Activated T-cell treated with anti-CD3 and anti-CD28 coated beads, Interleukin-2, amount 50 U/mL, for 24 hours (primary cell): Measurements from ENCODE around the gene ADAMTSL3.

Experiments used
- DNase-seq: peaks from one replicate; pipeline ENCODE4 v3.0.0-alpha.2; 2020
- H3K27ac Mint-ChIP-seq: 2 replicates; pipeline ENCODE4 v1.8.0; 2020; ENCODE audit warnings: mild to moderate bottlenecking, mixed read lengths
- H3K27me3 Mint-ChIP-seq: 2 replicates; pipeline ENCODE4 v1.8.0; 2020; ENCODE audit warnings: mixed read lengths
- H3K36me3 Mint-ChIP-seq: 2 replicates; pipeline ENCODE4 v1.8.0; 2020; ENCODE audit warnings: low read depth, mixed read lengths
- H3K4me1 Mint-ChIP-seq: 2 replicates; pipeline ENCODE4 v1.8.0; 2020; ENCODE audit warnings: low read depth, mixed read lengths
- H3K4me3 Mint-ChIP-seq: 2 replicates; pipeline ENCODE4 v1.8.0; 2020; ENCODE audit warnings: mild to moderate bottlenecking, moderate library complexity, mixed read lengths
- H3K9me3 Mint-ChIP-seq: 2 replicates; pipeline ENCODE4 v1.8.0; 2020; ENCODE audit warnings: mixed read lengths

ADAMTSL3 gene

DNA sequence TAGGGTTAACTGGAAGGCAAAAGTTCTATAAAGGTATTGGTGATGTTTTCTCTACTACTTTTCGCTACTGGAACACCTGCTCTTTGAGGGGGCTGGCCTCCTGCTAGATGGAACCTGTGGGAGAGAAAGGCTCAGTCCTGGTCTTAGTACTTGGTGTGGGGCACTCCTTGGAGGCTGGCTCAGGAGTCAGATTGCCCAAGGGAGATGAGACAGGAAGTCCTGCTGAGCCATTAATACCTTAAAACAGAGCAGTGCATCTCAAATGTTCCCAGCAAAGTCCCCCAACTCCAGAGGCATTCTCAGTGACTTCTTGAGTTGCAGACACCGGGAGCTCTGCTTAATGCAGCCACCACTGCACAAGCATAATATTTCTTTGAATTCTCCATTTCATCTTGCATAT is 3.1 kb upstream of the ADAMTSL3 start:
- H3K27ac Mint-ChIP-seq, result no peak overlapping the region
- peaks cover 48% of the 10 kb centered on the region for H3K27me3 Mint-ChIP-seq
- no peak for DNase-seq
- no peak overlapping the region for H3K4me3 Mint-ChIP-seq
- H3K36me3 Mint-ChIP-seq, result no peaks in the 10 kb centered on the region
- H3K4me1 Mint-ChIP-seq, result no peaks in the 10 kb centered on the region
- H3K9me3 Mint-ChIP-seq, result no peaks in the 10 kb centered on the region

DNA sequence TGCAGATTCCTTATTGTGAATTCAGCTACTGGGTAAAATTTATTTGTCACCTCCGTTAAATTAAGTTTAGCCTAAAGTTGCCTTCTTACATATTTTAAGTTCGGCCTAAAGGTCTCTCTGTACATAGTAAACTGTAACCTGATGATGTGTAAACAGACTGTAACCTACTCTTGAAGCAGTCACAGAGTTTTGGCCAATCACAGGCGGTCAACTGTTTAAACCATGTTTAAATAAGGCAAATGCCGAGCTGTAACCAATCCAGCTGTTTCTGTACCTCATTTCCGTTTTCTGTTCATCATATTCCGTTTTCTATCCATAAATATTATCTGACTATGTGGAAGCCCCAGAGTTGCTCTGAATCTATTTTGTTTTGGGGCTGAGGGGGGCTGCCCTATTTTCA is 2.4 kb upstream of the ADAMTSL3 start:
- no peak overlapping the region for H3K27ac Mint-ChIP-seq
- no peaks in the 10 kb centered on the region for H3K9me3 Mint-ChIP-seq
- no peak for DNase-seq
- H3K4me3 Mint-ChIP-seq, result no peak overlapping the region
- H3K36me3 Mint-ChIP-seq, result no peaks in the 10 kb centered on the region
- peaks cover 55% of the 10 kb centered on the region for H3K27me3 Mint-ChIP-seq
- no peaks in the 10 kb centered on the region for H3K4me1 Mint-ChIP-seq

DNA sequence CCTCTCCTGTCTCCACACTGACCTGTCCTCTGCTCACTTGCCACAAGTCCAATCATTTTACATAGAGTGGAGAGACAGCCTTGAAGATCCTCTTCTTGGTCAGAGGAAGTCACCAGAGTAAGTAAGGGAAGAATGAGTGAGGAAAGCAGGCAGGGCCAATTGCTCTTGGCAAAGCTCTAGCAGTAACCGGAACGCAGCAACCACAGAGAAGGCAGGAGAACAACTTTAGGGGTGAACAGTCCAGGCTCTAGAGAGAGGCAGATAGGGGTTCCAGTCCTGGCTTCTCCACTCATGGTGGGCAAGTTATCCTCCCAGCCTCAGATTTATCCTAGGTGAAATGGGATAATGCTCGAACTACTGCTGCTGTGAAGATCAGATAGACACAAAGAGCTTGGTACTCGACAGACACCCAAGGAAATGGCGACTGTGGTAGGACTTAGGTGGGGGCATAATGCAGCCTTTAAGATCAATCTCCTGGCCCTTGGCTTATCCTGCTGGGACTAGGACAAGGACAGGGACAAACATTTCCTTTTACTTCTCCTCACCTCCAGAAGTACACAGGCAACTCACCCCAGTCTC is 1.2 kb upstream of the ADAMTSL3 start:
- H3K27ac Mint-ChIP-seq, result no peak overlapping the region
- H3K9me3 Mint-ChIP-seq, result no peaks in the 10 kb centered on the region
- H3K36me3 Mint-ChIP-seq, result no peaks in the 10 kb centered on the region
- H3K4me1 Mint-ChIP-seq, result no peaks in the 10 kb centered on the region
- peaks cover 58% of the 10 kb centered on the region for H3K27me3 Mint-ChIP-seq
- H3K4me3 Mint-ChIP-seq, result no peak overlapping the region
- DNase-seq, result no peak

DNA sequence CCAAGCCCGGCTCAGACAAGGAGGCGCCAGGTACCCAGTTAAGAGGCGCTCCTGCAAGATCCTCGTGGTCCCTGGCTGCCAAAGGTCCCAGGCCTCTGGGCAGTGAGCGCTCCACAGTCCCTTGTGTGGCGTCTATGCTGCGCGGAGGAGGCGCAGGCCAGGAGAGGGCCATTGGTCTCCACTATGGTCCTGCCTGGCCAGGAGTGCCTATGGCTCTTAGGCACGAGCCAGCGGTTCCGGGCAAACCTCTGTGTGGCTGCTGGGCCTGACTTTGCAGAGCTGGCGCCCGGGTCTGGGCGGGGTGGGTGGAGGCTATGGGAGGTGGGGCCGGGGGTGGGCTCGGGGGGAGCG is 660 bp upstream of the ADAMTSL3 start:
- no peak for DNase-seq
- no peak overlapping the region for H3K27ac Mint-ChIP-seq
- H3K36me3 Mint-ChIP-seq, result no peaks in the 10 kb centered on the region
- H3K27me3 Mint-ChIP-seq, result peaks cover 58% of the 10 kb centered on the region
- H3K4me1 Mint-ChIP-seq, result no peaks in the 10 kb centered on the region
- H3K9me3 Mint-ChIP-seq, result no peaks in the 10 kb centered on the region
- no peak overlapping the region for H3K4me3 Mint-ChIP-seq

DNA sequence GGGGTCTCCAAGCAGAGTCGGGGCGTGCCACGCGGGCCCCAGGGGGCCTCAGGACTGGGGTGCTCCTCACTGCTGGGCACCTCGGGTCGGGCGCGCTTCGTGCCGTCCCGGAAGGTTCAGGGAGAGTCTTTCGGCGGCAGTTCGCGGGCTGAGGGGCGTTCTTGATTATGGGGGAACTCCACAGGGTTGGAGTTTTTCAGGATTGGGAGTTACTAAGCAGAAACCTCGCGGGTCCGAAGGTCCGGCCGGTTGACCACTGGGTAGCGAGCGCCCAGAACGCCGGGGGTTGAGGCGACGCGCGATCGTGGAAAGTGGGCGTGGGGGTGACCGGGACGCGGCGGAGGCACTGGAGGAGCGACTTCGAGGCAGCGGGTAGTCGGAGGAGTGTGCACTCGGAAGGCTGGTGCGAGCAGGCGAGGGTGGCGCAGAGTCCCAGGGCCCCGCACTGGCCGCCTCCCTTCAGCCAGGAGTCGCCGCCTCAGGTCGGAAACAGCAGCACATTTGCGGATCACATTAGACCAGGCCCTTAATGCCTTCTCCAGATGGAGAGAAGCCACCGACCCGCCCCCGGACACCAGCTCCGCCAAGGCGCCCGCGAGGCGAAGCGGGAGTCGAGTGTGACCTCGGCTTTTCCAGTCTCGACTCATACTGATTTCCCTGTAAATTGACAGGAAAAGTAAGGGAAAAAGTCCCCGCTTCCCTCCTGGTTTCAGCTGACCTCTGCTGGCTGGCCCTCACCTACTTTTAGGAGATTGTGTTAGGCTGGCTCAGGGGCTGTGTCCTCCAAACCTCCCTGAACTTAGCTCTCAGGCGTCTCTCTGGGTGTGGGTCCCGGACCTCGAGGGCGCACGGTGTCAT is 685 bp downstream of the ADAMTSL3 start:
- no peaks in the 10 kb centered on the region for H3K4me1 Mint-ChIP-seq
- DNase-seq, result no peak
- no peaks in the 10 kb centered on the region for H3K9me3 Mint-ChIP-seq
- no peaks in the 10 kb centered on the region for H3K36me3 Mint-ChIP-seq
- no peak overlapping the region for H3K27ac Mint-ChIP-seq
- H3K4me3 Mint-ChIP-seq, result no peak overlapping the region
- peaks cover 58% of the 10 kb centered on the region for H3K27me3 Mint-ChIP-seq

DNA sequence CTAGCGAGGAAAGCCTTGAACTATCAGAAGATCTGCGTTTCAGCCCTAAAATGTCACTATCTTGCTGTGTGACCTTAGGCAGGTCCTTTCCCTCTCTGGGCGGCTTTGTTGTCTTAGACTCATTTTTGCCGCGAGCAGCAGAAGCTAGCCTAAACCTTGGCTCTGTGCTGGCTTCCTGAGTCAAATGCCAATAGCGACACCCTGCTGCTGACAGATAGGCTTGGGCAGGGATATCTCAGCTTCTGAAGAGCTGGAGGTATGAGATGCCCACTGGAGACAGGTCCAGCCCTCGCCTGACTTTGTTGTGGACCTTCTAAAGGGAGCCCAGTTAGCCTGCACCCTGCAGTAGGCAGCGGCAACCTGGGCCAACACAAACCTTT is 1.3 kb downstream of the ADAMTSL3 start:
- Mint-ChIP-seq H3K27me3 (peaks cover 54% of the 10 kb centered on the region), H3K27ac (no peak overlapping the region), H3K4me3 (no peak overlapping the region), H3K9me3 (no peaks in the 10 kb centered on the region), H3K36me3 (no peaks in the 10 kb centered on the region), H3K4me1 (no peaks in the 10 kb centered on the region)
- DNase-seq, result no peak

DNA sequence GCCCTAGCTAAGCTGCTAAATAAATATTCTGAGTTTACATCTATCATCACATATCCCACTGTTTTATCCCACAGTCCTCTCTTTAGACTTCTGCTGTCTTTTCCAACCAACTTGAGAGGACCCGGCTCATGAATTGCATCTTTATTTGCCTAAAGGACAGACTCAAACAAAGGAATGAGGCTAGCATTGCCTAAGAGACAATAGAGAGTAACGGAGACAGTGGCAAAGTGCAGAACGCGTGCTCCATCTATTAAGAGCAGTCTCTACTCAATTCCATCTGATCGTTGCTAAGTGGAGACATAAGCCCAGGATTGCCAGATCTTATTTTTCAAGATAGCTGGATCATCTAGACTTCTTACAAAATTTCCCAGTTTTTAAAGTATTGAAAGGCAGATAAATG is 2.3 kb downstream of the ADAMTSL3 start:
- H3K9me3 Mint-ChIP-seq, result no peaks in the 10 kb centered on the region
- no peak overlapping the region for H3K27ac Mint-ChIP-seq
- DNase-seq, result no peak
- H3K27me3 Mint-ChIP-seq, result peaks cover 48% of the 10 kb centered on the region
- H3K4me1 Mint-ChIP-seq, result no peaks in the 10 kb centered on the region
- no peak overlapping the region for H3K4me3 Mint-ChIP-seq
- H3K36me3 Mint-ChIP-seq, result no peaks in the 10 kb centered on the region

DNA sequence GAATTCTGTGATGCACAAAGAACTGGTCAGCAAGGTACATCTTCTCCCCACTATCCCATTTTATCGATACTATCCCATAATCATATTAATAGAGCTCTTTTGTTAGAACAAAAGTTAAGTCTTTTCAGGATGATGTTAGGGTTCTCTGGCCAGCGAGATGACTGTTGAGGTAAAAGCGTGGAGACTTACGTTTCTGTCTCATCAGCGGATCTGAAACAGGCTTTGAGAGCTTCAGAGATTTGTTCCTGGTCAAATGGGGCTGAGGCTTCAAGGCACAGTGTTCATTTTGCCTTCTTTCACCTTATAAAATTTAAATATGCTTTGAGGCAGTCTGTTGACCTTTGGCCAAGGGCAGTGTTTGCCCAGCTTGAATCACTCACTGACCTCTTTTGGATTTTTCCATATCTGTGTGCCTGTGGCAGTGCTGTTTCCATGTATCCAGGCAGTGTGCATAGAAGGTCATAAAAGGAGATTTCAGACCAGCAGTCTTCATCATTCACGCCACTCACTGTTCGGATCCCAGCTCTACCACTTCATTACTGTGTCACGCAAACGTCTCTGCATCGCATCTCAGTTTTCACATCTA is 3.1 kb downstream of the ADAMTSL3 start:
- H3K27ac Mint-ChIP-seq, result no peak overlapping the region

DNA sequence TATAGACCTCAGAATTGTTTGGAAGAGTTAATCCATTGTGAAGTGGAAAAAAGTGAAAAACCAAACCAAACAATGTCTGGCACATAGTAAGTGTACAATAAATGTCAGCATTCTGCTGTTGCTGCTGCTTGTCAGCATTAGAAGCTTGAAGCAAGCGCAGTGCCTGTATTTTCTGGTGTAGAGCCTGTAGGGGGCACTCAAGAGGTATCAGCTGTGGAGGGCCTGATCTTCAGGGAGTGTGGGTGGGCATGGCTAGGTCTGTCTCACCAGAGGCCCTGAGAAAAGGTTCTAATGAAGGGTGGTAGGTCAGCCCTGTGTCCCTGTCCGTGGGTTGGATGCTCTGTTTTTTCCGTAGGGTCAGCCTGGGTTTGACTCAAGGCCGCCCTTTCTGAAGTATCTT is 3.6 kb downstream of the ADAMTSL3 start:
- Mint-ChIP-seq H3K4me1 (no peaks in the 10 kb centered on the region), H3K4me3 (no peak overlapping the region), H3K27ac (no peak overlapping the region), H3K27me3 (peaks cover 36% of the 10 kb centered on the region), H3K36me3 (no peaks in the 10 kb centered on the region), H3K9me3 (no peaks in the 10 kb centered on the region)
- no peak for DNase-seq

More for the DNA sequence above, 3.1 kb downstream of the ADAMTSL3 start:
- Mint-ChIP-seq H3K4me3 (no peak overlapping the region), H3K4me1 (no peaks in the 10 kb centered on the region), H3K36me3 (no peaks in the 10 kb centered on the region), H3K9me3 (no peaks in the 10 kb centered on the region), H3K27me3 (peaks cover 40% of the 10 kb centered on the region)
- no peak for DNase-seq

DNA sequence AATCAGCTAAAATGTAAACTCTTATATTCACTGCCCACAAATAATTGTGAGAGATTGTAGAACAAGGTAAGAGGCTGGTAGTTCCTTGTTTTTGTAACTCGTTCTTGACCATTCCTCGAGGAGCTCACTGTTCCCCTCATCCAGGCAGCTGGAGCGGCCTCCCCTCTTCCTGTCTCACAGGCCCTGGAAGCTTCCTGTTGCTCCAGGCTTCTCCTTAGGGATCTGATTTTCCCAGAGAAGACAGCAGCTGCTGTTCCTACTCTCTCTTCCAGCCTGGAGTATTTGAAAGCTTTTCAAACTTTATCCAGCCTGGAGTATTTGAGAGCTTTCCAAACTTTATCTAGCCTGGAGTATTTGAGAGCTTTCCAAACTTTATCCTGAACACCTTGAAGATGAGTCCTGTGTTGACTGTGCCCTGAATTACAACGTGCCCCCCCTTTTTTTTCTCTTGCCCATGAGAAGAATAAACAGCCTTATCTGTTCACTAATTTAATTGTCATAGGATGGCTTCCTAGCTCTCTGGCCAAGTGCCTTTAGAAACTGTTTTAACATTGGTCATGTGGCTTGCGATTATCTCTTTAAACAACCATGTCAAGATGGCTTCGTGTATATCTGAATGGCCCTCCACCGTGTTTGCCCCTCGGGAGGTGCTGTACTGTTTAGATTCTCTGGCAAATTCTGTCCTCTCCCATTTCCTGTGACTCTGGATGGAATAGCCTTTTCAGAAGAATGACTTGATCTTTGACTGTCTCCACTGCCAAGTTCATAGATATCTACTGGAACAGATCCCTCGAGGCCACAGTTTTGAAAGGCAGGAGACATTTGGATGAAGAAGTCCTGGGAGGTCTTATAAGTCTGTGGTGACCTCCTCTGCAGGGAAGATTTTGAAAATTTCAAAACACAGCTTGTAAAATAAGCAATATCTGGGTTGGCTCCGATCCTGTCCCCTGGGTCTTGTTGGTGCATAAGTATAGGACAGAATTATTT is 4.8 kb downstream of the ADAMTSL3 start:
- Mint-ChIP-seq H3K4me3 (no peak overlapping the region), H3K4me1 (no peaks in the 10 kb centered on the region), H3K9me3 (no peaks in the 10 kb centered on the region), H3K36me3 (no peaks in the 10 kb centered on the region), H3K27ac (no peak overlapping the region), H3K27me3 (peaks cover 27% of the 10 kb centered on the region)
- DNase-seq, result no peak

DNA sequence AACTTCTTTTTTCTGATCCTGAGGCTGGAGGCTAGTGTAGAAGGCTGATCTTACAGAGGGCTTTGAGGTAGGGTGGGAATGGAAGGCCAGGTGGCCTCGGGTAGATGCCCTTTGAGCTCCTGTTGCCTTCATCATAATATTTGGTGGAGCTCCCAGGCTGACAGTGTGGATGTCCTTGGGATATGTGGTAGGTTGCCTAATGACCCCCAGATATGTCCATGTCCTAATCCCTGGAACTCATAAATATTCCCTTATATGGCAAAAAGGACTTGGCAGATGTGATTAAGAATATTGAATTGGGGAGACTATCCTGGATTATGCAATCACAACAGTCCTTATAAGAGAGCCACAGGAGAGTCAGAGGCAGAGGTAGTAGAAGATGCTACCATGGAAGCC is 5.5 kb downstream of the ADAMTSL3 start:
- DNase-seq, result no peak
- Mint-ChIP-seq H3K4me3 (no peak overlapping the region), H3K36me3 (no peaks in the 10 kb centered on the region), H3K4me1 (no peaks in the 10 kb centered on the region), H3K27me3 (peaks cover 25% of the 10 kb centered on the region), H3K27ac (no peak overlapping the region), H3K9me3 (no peaks in the 10 kb centered on the region)

DNA sequence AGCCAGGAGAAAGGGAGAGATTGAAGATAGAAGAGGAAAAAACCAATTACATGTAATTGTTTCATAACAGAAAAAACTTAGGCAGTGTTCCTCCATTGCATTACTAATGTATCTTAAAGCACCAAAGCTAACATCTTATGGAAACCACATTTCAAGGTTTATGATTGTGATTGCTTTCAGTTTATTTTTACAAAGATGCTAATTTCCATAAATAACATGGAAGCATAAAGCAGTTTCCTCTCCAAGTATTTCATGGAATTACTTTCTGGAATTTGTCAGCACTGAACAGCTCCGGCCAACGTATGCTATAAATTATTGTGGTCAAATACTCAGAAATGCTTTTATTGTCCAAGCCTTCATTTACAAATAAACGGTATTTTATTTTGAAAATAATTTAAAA is 11.6 kb downstream of the ADAMTSL3 start:
- no peaks in the 10 kb centered on the region for H3K36me3 Mint-ChIP-seq
- peaks cover 5% of the 10 kb centered on the region for H3K27me3 Mint-ChIP-seq
- H3K27ac Mint-ChIP-seq, result no peak overlapping the region
- no peak overlapping the region for H3K4me3 Mint-ChIP-seq
- peaks cover 5% of the 10 kb centered on the region for H3K9me3 Mint-ChIP-seq
- no peaks in the 10 kb centered on the region for H3K4me1 Mint-ChIP-seq
- DNase-seq, result no peak

DNA sequence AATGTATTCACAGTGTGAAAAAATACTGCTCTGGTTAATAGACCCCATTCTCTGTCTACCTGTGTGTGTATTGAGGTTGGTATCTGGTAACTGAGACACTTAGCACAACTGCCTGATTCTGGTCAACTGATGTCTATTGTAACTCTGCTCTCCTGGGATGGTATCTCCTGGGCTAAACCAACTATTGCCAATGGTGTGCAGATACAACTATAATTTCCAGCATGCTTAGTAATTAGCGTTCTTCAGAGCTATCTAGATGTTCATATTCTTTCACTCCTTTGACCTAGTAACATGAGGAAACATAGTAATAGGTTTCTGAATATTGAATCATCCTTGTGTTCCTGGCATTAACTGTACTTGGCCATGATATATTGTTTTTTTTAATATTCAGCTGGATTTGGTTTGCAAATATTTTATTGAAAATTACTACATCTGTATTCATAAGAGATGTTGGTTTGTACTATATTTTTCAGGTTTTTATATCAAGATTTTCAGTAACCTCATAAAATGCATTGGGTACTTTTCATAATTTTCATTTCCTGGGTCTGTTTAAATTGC is 16.8 kb downstream of the ADAMTSL3 start:
- no peaks in the 10 kb centered on the region for H3K27me3 Mint-ChIP-seq
- H3K4me1 Mint-ChIP-seq, result no peaks in the 10 kb centered on the region
- no peaks in the 10 kb centered on the region for H3K36me3 Mint-ChIP-seq
- H3K27ac Mint-ChIP-seq, result no peak overlapping the region
- no peak overlapping the region for H3K4me3 Mint-ChIP-seq
- H3K9me3 Mint-ChIP-seq, result no peaks in the 10 kb centered on the region
- no peak for DNase-seq

DNA sequence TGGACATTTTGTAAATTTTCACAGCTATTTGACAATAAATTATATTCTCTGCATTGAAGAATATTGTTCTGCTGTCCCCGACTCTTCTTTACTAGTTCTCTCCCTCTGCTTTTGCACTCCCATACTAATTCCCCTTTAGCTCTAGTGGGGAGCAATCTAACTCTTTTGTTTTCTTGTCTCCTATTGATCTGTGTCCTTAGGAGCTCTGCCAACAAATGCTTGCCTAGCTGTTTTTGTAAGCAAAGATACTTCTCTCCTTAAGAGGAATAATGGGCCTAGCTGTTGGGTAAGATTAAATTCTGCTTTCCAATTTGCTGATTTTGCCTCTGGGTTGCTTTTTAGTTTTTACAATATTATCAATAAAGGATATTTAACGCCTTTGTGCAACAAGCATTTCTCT is 17.7 kb downstream of the ADAMTSL3 start:
- no peak overlapping the region for H3K4me3 Mint-ChIP-seq
- H3K27ac Mint-ChIP-seq, result no peak overlapping the region
- no peaks in the 10 kb centered on the region for H3K9me3 Mint-ChIP-seq
- no peak for DNase-seq
- no peaks in the 10 kb centered on the region for H3K36me3 Mint-ChIP-seq
- H3K27me3 Mint-ChIP-seq, result no peaks in the 10 kb centered on the region
- H3K4me1 Mint-ChIP-seq, result no peaks in the 10 kb centered on the region
